HG03025 (cell line): ENCODE data around the gene MBIP.

Source experiments
- ATAC-seq: cut with Tn5 transposase; IDR thresholded peaks from one replicate; pipeline ENCODE4 v1.9.1; 2021; ENCODE audit warnings: mild to moderate bottlenecking, moderate library complexity; ENCODE audit not compliant: unreplicated experiment, low FRiP score

MBIP gene

DNA sequence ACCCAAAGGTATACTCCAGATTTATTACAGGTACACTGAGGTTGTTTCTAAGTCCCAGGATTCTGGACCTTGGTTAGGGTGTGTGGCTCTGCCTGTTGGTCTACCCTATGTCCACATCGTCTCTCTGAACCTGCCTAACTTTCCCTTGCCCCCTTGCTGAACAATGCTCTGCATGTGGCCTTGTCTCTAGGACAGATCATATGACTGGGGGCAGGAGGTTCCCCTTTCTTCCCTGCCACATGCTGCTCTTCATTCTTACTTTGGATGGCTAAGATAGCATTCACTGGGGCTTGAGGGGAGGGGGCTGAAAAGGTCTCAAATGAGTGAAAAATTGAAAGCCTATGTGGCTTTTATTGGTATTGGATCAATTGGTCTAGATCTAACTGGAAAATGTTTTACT is 49.2 kb downstream of the MBIP start:
- ATAC-seq = no peak

DNA sequence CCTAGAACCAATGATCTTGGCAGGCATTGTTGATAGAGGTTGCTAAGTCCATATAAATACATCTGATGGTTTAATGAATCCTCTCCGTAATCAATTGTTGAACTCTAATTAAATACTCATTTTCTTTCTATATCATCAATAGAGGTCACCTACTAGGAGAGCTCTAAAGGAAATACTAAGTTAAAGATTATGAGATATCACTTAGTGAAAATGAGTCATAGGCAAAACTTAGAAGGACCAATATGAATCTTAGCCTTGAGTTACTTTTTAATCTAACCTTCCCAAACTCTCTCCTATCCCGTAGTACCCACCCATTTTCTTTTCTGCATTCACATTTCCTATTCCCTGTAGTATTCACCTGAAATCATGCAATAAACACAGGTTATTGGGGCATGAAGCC is 50.2 kb downstream of the MBIP start:
- ATAC-seq = no peak

DNA sequence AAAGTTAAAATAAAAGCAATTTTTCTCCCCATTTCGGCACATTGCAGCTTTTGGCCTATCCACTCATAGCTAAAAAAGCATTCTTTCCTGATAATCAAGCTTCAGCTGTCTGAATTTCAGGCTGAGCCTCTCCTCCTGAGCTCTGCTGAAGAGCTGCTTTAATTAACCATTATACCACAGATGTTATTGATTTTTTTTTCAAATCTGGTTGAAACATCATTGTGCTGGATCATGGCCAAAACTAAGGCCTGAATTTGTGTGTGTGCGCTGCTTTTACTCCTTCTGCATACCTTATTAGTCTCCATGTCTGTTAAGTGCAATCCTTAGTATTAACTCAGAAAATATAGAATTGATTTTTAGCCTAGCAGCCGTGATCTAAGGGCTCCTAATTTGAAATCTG is 52.3 kb downstream of the MBIP start:
- no peak for ATAC-seq

DNA sequence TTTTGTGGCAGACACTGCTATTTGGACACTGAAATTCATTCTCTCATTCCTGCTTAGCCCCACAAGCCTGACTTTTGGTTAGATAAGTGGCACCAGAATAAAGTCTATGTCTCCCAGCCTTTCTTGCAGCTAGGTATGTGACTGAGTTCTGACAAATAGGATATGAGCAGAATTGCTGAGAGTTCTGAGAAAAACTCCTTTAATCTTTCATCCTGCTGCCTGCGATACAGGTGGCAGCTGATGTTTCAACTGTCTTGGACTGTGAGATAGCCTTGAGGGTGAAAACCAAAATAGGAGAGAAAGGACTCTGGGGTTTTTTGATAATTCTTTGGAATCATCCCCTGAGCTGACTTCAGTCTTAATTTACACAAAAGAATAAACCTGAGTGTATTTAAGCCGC is 55.8 kb downstream of the MBIP start:
- ATAC-seq = no peak

DNA sequence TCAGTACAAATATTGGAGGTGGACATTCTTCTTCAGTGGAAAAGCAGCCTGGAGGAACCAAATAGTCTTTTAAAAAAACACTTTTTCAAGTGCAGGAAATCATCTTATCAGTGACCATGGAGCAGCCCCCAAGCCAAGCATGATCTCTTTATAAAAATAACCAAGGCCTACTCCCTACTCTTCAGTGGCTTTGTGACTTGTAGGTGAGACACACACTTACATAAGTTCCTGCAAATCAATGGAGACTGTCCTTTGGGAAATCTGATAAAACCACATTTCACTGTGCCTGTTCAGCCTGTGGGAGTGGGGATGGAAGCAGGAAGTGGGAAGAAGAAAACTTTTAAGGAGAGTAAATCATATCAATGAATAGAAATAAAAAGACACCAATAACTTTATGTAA is 56.3 kb downstream of the MBIP start:
- no peak for ATAC-seq

DNA sequence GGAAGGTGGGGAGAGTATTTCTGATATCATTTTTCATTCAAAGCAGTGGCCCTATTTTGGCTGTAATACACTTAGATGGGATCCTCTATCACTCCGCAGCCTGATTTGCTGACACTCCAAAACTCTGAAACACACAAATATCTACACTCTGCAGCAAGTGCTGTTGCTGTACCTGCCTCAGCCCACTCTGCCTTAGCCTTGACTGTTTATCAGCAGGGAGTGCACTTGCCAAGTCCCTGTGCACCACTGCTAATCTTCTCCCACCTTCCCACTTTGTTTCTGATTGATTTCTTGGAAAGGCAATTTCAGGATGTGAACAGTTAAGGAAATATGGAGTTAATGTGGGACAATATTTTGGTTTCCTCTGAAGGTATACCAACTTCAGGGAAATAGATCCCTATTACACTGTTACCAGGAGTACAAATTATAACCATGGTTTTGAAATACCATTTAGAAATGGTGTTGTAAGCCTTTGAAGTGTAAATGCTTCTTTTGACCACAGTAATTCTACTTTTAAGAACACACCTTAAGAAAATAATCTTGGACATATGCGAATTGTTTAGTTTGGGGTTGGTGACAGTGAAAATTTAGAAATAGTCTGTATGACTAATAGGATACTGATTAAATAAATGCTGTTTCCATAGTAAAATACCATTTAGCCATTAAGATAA is 59.3 kb downstream of the MBIP start:
- ATAC-seq = no peak

DNA sequence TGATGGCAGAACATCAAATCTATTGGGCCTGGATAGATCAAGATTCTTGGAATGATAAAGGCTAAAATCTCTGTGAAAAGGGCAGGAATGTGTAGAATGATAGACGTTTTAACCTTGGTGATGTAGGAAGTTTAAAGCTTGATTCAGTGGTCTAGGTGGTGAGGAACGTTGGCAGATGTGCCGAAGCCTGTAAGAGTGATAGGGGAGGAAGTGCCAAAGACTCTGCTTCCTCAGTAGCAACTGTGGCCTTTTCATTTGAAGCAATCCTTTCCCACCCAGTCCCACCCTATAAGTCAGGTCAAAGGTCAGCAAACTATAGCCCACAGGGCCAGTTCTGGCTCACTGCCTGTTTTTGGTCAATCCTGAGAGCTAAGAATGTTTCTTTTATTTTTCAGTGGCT is 62.2 kb downstream of the MBIP start:
- ATAC-seq = no peak

DNA sequence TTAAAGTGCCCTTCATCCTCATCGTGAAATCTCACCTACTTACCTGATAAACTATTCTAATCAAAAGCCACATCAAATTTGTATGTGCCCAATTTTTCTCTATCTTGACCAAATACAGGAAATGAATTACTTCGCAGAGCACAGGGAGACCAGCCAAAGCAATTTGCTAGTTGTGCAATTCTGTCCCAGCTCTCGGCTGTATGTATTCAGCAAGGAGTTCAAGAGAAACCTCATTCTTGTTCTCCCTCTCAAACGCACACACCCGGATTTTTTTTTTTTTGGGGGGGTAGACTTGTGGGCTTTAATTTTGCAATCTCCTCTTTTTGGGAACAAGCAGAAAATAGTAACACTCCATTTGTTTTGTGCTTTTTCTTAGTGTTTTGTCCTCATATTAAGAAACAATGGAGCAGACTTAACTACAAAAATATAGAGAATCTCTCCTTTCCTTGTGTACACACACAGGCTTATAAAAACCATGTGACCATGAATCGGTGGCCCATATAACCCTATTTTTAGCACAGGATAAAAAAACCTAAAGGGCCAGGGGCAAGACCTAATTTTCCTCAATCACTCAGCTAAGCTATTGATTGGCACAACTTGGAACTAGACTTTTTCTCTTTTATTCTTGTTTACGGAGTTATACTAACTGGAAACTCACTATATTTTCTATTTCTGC is 64.2 kb downstream of the MBIP start:
- ATAC-seq = no peak

DNA sequence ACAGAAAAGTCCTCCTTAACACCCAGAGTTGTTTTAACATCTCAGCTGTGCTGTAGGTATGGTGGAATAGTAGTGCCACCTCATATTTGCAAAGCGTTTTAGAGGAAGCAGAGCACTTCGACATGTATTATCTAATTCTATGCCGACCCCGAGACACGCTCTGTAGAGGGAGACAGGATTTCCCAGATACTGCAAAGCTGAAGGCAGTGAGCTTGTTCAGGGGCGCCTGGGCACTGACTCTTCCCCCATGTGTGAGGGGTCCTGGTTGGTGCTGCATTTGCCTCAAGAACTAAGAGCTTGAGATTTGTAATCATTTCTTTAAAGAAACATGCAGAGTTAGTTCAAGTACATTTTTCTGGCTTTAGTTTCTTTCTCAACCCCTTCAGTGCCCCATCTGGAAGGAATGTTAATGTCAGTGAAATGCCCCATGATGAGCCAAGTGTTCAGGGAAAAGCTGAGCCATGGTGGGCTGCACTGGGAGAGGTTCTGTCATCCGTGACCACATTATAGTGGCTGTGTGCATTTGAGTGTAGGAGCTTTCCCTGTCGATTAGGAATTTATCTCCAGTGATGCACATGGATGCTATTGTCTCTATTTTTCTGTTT is 66.3 kb downstream of the MBIP start:
- ATAC-seq = no peak
